ENCODE results near the gene STING1.

- no peak for TF ChIP-seq KDM4B (CRISPR knock-in tag; IDR thresholded peaks at IDR 0.05)
- no peak for TF ChIP-seq ZNF432 (CRISPR knock-in tag; IDR thresholded peaks at IDR 0.05; ENCODE audit: borderline replicate concordance)
Observed at GRCh38 chr5:139482050-139482889, at the start of gene STING1.

All from HepG2 (cell line).